ENCODE data around the gene TBL1X. TPM values are rescaled to one million over a fixed set of nuclear protein-coding genes. Genes with fewer than 3 reads are reported as not detected.

Gene TBL1X
- total RNA-seq, 2 donors from 2014 or later, result 16.3 to 18.9 TPM

DNA sequence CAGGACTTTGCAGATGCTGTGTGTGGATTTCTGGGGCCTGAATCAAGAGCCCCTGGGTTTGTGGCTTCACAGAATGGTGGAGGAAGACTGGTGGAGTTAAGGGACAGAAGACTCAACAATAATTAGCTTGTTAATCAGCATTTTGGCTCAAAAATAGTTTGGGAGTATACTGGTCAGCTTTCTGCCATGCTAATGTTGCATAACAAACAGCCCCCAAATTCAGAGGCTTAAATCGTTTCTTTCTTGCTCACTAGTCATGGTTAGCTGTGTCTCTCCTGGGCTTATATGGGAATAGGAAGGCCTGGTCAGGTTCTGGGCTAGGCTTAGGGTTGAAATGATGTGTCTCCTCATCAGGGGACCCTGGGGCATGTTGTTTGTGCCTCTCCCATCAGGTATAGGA, 24.4 kb downstream of the TBL1X start:
- Histone ChIP-seq H3K27ac (no peak overlapping the region), H3K4me1 (no peaks in the 10 kb centered on the region), H3K4me3 (no peak overlapping the region), H3K27me3 (no peaks in the 10 kb centered on the region), H3K9ac (ENCODE audit: low read depth in 2 of 2, low read length in 2 of 2) (no peak overlapping the region), H3K36me3 (no peaks in the 10 kb centered on the region), H3K9me3 (no peaks in the 10 kb centered on the region)
- DNase-seq, result no peak
- TF ChIP-seq, protein P1, sequence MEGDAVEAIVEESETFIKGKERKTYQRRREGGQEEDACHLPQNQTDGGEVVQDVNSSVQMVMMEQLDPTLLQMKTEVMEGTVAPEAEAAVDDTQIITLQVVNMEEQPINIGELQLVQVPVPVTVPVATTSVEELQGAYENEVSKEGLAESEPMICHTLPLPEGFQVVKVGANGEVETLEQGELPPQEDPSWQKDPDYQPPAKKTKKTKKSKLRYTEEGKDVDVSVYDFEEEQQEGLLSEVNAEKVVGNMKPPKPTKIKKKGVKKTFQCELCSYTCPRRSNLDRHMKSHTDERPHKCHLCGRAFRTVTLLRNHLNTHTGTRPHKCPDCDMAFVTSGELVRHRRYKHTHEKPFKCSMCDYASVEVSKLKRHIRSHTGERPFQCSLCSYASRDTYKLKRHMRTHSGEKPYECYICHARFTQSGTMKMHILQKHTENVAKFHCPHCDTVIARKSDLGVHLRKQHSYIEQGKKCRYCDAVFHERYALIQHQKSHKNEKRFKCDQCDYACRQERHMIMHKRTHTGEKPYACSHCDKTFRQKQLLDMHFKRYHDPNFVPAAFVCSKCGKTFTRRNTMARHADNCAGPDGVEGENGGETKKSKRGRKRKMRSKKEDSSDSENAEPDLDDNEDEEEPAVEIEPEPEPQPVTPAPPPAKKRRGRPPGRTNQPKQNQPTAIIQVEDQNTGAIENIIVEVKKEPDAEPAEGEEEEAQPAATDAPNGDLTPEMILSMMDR (IDR thresholded peaks at IDR 0.05), result no peak
- intact Hi-C loops (cut with DNase I), result no loop called here

DNA sequence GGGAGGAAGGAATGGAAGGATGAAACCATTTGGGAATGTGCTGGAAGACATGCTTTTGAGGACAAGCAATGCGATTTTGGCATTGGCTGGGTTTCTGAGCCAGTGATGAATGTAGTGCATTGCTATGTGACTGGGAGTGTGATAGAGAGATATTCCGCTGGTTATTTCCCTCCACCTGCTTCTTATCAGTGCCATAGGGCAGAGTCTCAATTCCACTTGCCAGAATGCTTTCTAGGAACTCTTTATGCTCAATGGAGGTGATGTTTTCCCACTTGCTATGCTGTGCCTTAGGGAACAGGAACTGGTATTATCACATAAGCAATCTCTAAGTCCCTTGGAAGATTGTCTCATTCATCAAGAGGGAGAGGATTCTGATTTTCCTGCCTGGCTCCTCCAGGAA, 28.0 kb downstream of the TBL1X start:
- Histone ChIP-seq H3K36me3 (no peaks in the 10 kb centered on the region), H3K9me3 (no peaks in the 10 kb centered on the region), H3K27ac (no peak overlapping the region), H3K4me1 (no peaks in the 10 kb centered on the region), H3K27me3 (no peaks in the 10 kb centered on the region), H3K4me3 (no peak overlapping the region), H3K9ac (ENCODE audit: low read depth in 2 of 2, low read length in 2 of 2) (no peak overlapping the region)
- TF ChIP-seq, protein P1 (IDR thresholded peaks at IDR 0.05), result no peak
- no peak for DNase-seq
- intact Hi-C loops (cut with DNase I), result no loop called here

DNA sequence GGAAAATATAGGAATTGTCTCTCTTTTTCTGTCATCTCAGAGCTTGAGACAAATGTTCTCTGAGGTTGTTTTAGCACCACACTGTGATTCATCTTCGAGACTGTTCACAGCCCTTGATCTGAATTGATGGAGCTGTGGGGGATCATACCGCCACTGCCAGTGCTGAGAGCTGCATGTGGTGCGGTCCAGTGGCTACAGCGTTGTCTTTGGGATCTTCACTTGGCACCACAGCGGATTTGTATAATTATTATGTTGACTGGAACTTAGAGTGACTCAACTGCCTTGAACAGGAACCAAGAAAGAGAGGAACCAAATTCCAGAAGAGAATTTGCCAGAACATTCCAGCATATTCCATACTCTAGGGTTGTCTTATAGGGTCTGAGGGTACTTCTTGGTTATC, 29.1 kb downstream of the TBL1X start:
- intact Hi-C loops (cut with DNase I), result no loop called here
- H3K27ac ChIP-seq, result no peak overlapping the region
- no peaks in the 10 kb centered on the region for H3K36me3 ChIP-seq
- no peak overlapping the region for H3K4me3 ChIP-seq
- no peaks in the 10 kb centered on the region for H3K9me3 ChIP-seq
- H3K4me1 ChIP-seq, result no peaks in the 10 kb centered on the region
- no peaks in the 10 kb centered on the region for H3K27me3 ChIP-seq
- H3K9ac ChIP-seq (ENCODE audit: low read depth in 2 of 2, low read length in 2 of 2), result no peak overlapping the region
- TF ChIP-seq, protein P1 (IDR thresholded peaks at IDR 0.05), result no peak
- no peak for DNase-seq

DNA sequence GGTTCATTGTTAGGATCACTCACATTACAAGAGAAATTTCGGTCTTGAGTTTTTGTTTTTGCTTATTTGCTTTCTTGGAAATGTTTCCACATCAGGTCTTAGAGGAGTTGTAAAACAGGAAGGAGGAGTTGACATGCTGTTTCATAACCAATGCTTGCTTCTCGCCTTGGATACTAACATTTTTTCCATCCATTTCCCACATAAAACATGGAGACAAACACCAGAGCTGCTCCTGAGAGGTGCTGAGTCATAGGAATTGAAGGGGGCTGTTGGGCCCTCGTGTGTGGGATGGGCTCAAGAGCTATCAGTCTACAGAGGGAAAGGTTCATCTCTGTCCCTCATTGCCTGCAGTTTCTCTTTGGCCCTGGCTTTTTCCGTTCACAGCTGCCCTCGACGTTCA, 29.9 kb downstream of the TBL1X start:
- Histone ChIP-seq H3K27me3 (no peaks in the 10 kb centered on the region), H3K27ac (no peak overlapping the region), H3K4me3 (no peak overlapping the region), H3K4me1 (no peaks in the 10 kb centered on the region), H3K9me3 (no peaks in the 10 kb centered on the region), H3K9ac (ENCODE audit: low read depth in 2 of 2, low read length in 2 of 2) (no peak overlapping the region), H3K36me3 (no peaks in the 10 kb centered on the region)
- intact Hi-C loops (cut with DNase I), result no loop called here
- no peak for DNase-seq
- TF ChIP-seq, protein P1 (IDR thresholded peaks at IDR 0.05), result no peak

DNA sequence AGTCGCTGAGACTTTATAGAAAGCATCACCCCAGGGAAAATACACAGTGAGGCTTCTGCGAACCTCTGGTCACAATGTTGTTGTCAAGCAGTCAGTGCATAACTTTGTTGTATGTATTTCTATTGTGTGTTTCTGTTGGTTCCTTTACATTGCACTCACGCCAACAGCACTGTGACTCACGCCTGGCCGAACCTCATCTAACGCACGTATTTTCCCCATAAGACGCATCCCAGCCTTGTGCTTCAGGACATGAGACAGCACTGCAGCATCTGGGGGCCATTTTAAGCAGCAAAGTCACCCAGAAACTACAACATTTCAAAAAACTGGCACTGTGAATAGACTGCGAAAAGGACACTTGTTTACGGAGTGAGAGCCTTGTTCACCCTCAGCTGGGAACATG, 30.6 kb downstream of the TBL1X start:
- H3K4me1 ChIP-seq, result no peaks in the 10 kb centered on the region
- TF ChIP-seq, protein P1 (IDR thresholded peaks at IDR 0.05), result no peak
- H3K36me3 ChIP-seq, result no peaks in the 10 kb centered on the region
- H3K9ac ChIP-seq (ENCODE audit: low read depth in 2 of 2, low read length in 2 of 2), result no peak overlapping the region
- no peak overlapping the region for H3K27ac ChIP-seq
- no peaks in the 10 kb centered on the region for H3K27me3 ChIP-seq
- intact Hi-C loops (cut with DNase I), result no loop called here
- no peak for DNase-seq
- no peak overlapping the region for H3K4me3 ChIP-seq
- no peaks in the 10 kb centered on the region for H3K9me3 ChIP-seq

DNA sequence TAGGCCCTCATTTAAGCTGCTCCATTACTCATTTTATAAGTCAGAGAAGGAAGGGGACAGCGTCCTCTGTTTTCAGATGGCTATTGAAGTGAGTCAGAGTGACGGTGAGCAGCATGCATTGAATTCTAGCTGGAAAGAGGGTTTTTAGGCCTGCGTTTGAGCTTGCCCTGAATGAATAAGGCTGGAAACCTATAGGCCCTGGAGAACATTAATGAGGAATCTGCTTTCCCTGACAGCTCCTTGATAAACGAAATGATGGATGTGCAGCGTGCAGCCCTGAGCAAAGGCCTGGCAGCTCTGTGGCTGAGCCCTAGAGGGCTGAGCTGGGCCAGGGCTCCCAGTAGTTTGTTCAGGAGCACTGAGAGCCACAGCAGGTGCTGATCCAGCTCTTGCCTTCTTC, 33.4 kb downstream of the TBL1X start:
- DNase-seq, result no peak
- Histone ChIP-seq H3K27ac (no peak overlapping the region), H3K9me3 (no peaks in the 10 kb centered on the region), H3K27me3 (no peaks in the 10 kb centered on the region), H3K9ac (ENCODE audit: low read depth in 2 of 2, low read length in 2 of 2) (no peak overlapping the region), H3K4me1 (no peaks in the 10 kb centered on the region), H3K4me3 (no peak overlapping the region), H3K36me3 (no peaks in the 10 kb centered on the region)
- TF ChIP-seq, protein P1 (IDR thresholded peaks at IDR 0.05), result no peak
- intact Hi-C loops (cut with DNase I), result no loop called here

Data from colonic mucosa (tissue), 4 donors.